HFFc6 (cell line): ENCODE results near the gene NECAB3. TPM values are rescaled to one million over a fixed set of nuclear protein-coding genes. Genes with fewer than 3 reads are reported as not detected.

Source experiments
- DNase-seq: peaks from one replicate; pipeline ENCODE4 v3.0.0-alpha.2; 2018
- H3K27ac Mint-ChIP-seq: 2 replicates; pipeline ENCODE4 v1.8.0; 2020; ENCODE audit warnings: mild to moderate bottlenecking, mixed read lengths
- H3K27me3 Mint-ChIP-seq: 2 replicates; pipeline ENCODE4 v1.8.0; 2021; ENCODE audit warnings: mild to moderate bottlenecking, moderate library complexity, mixed read lengths; ENCODE audit not compliant: insufficient read depth
- H3K36me3 Mint-ChIP-seq: 2 replicates; pipeline ENCODE4 v1.8.0; 2021; ENCODE audit warnings: low read depth, mixed read lengths
- H3K4me1 Mint-ChIP-seq: 2 replicates; pipeline ENCODE4 v1.8.0; 2020; ENCODE audit warnings: low read depth, mixed read lengths
- H3K4me3 Mint-ChIP-seq: 2 replicates; pipeline ENCODE4 v1.8.0; 2020; ENCODE audit warnings: mild to moderate bottlenecking, moderate library complexity, mixed read lengths
- H3K9me3 Mint-ChIP-seq: 2 replicates; pipeline ENCODE4 v1.8.0; 2020; ENCODE audit warnings: mild to moderate bottlenecking, mixed read lengths
- total RNA-seq, 6 experiments: library from RNA; stranded (reverse); fragmentation: NEBNext Ultra II Directional; extraction: Animal tissue kit (Norgen Biotek cat#: 25700); gene quantifications; 2 replicates in 1 of 6; 3 replicates in 5 of 6; pipeline ENCODE4 v1.2.3, GENCODE V29; 2021
- TF ChIP-seq, protein P1 (sequence below): fragments of 200-600 bp; sonication (generic); IDR thresholded peaks from 2 replicates; pipeline ENCODE4 v1.5.0; 2021; ENCODE audit warnings: antibody characterized with exemption, mild to moderate bottlenecking

NECAB3 gene
- total RNA-seq, 6 experiments from 2014 or later, result 24.9 to 30.0 (median 27.0) TPM

DNA sequence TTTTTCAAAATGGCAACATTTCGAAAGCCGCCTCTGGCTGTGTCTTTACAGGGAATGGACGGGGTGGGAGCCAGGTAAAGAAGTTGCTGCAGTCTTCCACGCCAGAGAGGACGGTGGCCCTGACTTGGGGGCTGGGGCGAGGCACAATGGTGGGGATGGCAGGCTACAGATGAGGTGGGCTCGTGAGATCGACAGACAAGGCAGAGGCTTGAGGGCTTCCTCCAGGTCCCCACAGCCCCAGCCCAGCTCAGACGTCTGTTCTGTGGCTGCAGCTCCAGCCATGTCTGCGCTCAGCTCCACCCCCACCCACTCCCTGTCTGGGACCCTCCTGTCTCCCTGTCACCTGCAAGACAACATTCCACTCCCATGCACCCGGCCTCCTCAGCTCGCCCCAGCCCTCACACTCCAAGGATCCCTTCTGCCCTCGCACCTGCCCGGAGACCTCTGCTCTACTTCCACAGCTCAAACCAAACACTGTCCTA lies 19.5 kb downstream of the NECAB3 start:
- H3K4me1 Mint-ChIP-seq, result peaks cover 7% of the 10 kb centered on the region; the same call in 1 of the 2 replicates
- H3K27me3 Mint-ChIP-seq, result peaks cover 4% of the 10 kb centered on the region
- TF ChIP-seq, protein P1, sequence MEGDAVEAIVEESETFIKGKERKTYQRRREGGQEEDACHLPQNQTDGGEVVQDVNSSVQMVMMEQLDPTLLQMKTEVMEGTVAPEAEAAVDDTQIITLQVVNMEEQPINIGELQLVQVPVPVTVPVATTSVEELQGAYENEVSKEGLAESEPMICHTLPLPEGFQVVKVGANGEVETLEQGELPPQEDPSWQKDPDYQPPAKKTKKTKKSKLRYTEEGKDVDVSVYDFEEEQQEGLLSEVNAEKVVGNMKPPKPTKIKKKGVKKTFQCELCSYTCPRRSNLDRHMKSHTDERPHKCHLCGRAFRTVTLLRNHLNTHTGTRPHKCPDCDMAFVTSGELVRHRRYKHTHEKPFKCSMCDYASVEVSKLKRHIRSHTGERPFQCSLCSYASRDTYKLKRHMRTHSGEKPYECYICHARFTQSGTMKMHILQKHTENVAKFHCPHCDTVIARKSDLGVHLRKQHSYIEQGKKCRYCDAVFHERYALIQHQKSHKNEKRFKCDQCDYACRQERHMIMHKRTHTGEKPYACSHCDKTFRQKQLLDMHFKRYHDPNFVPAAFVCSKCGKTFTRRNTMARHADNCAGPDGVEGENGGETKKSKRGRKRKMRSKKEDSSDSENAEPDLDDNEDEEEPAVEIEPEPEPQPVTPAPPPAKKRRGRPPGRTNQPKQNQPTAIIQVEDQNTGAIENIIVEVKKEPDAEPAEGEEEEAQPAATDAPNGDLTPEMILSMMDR, result no peak
- no peak overlapping the region for H3K4me3 Mint-ChIP-seq
- no peaks in the 10 kb centered on the region for H3K36me3 Mint-ChIP-seq
- no peak overlapping the region for H3K27ac Mint-ChIP-seq
- DNase-seq, result no peak
- no peaks in the 10 kb centered on the region for H3K9me3 Mint-ChIP-seq

DNA sequence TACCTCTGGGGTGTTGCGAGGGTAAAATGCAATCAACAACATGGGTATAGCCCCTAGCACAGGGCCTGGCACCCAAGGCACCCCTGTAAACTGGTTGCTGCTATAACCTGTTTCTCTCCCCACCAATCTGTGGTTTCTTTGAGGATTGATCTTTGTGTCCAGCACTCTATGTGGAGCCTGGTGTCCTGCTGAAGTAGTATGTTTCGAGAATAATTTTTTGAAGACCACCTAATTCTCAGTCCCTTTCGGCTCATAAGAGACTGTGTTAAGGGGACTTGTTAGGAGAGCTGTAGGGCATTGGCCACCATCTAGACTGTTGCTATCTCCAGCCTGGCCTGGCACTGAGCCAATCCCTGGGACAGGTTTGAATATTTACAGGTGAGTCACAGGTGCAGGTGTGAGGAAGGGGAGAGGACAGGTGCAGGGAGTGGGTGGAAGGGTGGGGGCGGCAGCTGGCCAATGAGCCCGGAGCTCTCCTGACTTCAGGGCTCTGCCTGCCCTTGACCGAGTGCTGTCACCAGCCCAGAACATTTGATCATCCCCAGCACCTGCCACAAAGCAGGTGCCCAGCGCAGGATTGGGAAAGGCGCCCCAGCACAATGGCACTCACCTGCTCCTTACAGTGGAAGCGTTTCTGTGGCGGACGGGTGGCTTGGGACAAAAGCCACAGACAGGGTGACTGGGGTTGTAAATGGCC lies 20.2 kb downstream of the NECAB3 start:
- no peak for DNase-seq
- Mint-ChIP-seq H3K4me3 (no peak overlapping the region; the same call in 1 of the 2 replicates), H3K27me3 (peaks cover 4% of the 10 kb centered on the region), H3K9me3 (no peaks in the 10 kb centered on the region), H3K27ac (no peak overlapping the region), H3K4me1 (peaks cover 7% of the 10 kb centered on the region; the same call in 1 of the 2 replicates), H3K36me3 (no peaks in the 10 kb centered on the region)
- TF ChIP-seq, protein P1, result no peak

DNA sequence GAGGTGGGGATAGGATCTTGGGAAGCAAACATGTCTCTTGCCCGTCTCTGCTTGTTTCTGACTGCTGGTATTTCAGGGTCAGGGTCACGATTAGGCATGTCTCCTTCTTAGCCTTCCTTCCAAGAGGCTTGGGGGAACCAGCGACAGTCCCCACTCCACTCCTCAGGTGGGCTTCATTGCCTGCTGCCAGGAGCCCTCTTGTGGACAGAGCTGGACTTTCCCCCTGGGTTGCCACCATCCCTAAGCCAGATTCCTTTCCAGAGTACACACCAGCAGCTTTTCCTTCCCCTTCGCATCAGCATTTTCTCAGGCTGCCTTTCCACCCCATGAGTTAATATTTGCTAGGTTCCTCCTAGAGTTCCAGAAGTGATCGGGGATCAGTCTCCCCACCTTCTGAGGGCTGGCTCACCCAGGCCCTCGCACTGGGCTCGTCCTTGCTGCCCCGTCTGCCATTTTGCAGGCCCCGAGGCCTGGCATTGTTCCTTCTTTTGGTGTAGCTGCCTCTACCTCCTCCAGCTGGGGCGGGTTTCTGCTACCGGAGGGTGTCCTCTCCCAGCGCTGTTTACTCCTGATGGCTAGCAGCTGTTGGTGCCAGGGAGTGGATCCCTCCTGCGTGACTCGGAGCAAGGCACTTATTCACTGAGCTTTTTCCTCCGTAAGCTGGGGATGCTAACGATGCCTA lies 20.9 kb downstream of the NECAB3 start:
- Mint-ChIP-seq H3K4me3 (peak overlapping the region; percentile 65), H3K36me3 (no peaks in the 10 kb centered on the region), H3K27me3 (peaks cover 4% of the 10 kb centered on the region), H3K27ac (peak overlapping the region; percentile 62), H3K4me1 (peaks cover 7% of the 10 kb centered on the region; the same call in 1 of the 2 replicates), H3K9me3 (no peaks in the 10 kb centered on the region)
- DNase-seq, result peak; percentile 46
- TF ChIP-seq, protein P1, result peak; percentile 86

DNA sequence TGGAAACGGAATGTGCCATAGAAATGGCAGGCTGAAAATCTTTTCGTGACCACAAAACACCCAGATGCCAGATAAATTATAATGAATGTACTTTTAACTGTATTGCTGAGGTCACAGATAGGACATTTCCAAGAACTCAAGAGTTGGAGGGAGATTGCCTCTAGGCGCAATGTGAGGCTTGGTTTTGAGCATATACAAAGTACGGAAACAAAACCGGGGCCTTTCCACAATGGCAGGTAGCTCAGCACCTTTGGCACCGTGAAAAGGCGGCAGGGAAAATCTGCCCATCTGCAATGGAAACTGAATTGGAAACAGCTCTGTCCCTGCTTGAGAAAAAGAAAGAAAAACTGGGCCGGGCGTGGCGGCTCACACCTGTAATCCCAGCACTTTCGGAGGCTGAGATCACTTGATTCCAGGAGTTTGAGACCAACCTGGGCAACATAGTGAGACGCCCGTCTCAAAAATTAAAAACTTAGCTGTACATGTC lies 22.6 kb downstream of the NECAB3 start:
- no peaks in the 10 kb centered on the region for H3K36me3 Mint-ChIP-seq
- peaks cover 17% of the 10 kb centered on the region for H3K4me1 Mint-ChIP-seq
- DNase-seq, result no peak
- no peak overlapping the region for H3K27ac Mint-ChIP-seq
- H3K27me3 Mint-ChIP-seq, result peaks cover 4% of the 10 kb centered on the region
- no peaks in the 10 kb centered on the region for H3K9me3 Mint-ChIP-seq
- TF ChIP-seq, protein P1, result no peak
- H3K4me3 Mint-ChIP-seq, result no peak overlapping the region

DNA sequence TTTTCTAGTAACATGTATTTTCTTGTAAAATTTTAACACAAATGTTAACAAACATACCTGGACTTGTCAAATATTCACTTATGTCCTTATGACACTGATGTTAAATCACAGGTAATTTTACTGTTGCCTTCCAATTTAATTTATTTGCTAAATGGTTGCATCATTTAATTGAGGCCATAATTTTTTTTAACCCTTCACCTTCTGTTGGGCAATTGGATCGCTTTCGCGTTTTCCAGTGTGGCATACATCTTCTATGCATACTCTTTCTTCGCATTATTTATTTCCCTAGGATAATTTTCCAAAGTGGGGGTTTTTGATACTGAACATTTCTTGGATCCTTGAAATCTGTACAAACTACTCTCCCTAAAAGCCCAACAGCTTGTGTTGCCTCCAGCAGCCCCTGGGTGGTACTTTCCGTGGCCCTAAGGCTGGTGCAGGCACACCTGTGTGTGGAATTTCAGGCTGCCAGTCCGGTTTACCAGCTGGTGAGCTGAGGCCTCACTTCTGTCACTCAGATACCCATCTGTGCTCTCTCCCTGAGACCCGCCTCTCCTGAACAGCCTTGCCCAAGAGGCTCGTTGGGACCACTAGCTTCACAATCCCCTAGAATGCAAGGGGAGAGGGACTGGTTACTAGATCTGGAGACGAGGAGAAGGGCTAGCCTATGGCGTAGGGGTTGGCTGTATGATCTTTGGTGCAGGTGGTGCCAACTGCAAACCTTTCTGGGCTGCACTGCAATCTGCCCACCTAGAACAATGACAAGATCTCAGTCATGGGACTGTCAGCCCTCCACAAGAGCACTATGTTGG lies 23.3 kb downstream of the NECAB3 start:
- Mint-ChIP-seq H3K4me1 (peaks cover 17% of the 10 kb centered on the region), H3K9me3 (no peaks in the 10 kb centered on the region), H3K4me3 (no peak overlapping the region), H3K27ac (no peak overlapping the region), H3K27me3 (peaks cover 4% of the 10 kb centered on the region), H3K36me3 (no peaks in the 10 kb centered on the region)
- DNase-seq, result no peak
- TF ChIP-seq, protein P1, result no peak
